Activated CD4-positive, alpha-beta T cell treated with anti-CD3 and anti-CD28 coated beads for 48 hours (primary cell): Measurements from ENCODE around the gene JAKMIP1.
"Not testable (repeated sequence)": the region's sequence is repeated elsewhere in the genome, so short reads cannot be mapped to it uniquely, and the experiment has no call there.

ENCODE experiments used
- DNase-seq: peaks from one replicate; pipeline ENCODE4 v3.0.0-alpha.2; 2020

JAKMIP1 gene

GRCh38 chr4:6141021-6141420 is 59.3 kb downstream of the JAKMIP1 start:
- DNase-seq = not testable (repeated sequence)

GRCh38 chr4:6137747-6138135 is 62.6 kb downstream of the JAKMIP1 start:
- DNase-seq = no peak

- DNase-seq = no peak
These were observed 63.2 kb downstream of the JAKMIP1 start for GRCh38 chr4:6137027-6137746.

- DNase-seq = peak; percentile 30
These were observed 65.6 kb downstream of the JAKMIP1 start for GRCh38 chr4:6134612-6135220.

GRCh38 chr4:6132716-6133115 is 67.6 kb downstream of the JAKMIP1 start:
- no peak for DNase-seq

GRCh38 chr4:6128221-6128850 is 72.0 kb downstream of the JAKMIP1 start:
- DNase-seq = no peak

- DNase-seq = no peak
These were observed 73.2 kb downstream of the JAKMIP1 start for GRCh38 chr4:6126971-6127745.

GRCh38 chr4:6125103-6125651 is 75.2 kb downstream of the JAKMIP1 start:
- no peak for DNase-seq

- DNase-seq = no peak
These were observed 75.8 kb downstream of the JAKMIP1 start for GRCh38 chr4:6124386-6125102.

- no peak for DNase-seq
These were observed 76.4 kb downstream of the JAKMIP1 start for GRCh38 chr4:6123976-6124375.

- DNase-seq = no peak
These were observed 76.8 kb downstream of the JAKMIP1 start for GRCh38 chr4:6123541-6123940.

- no peak for DNase-seq
These were observed 77.2 kb downstream of the JAKMIP1 start for GRCh38 chr4:6123116-6123515.

GRCh38 chr4:6122496-6122895 is 77.9 kb downstream of the JAKMIP1 start:
- DNase-seq = no peak

- no peak for DNase-seq
These were observed 78.4 kb downstream of the JAKMIP1 start for GRCh38 chr4:6121941-6122340.

GRCh38 chr4:6121276-6121850 is 79.0 kb downstream of the JAKMIP1 start:
- no peak for DNase-seq

- DNase-seq = no peak
These were observed 80.0 kb downstream of the JAKMIP1 start for GRCh38 chr4:6120361-6120760.

GRCh38 chr4:6119507-6120020 is 80.8 kb downstream of the JAKMIP1 start:
- no peak for DNase-seq

GRCh38 chr4:6118201-6118600 is 82.1 kb downstream of the JAKMIP1 start:
- DNase-seq = no peak

- DNase-seq = no peak
These were observed 83.6 kb downstream of the JAKMIP1 start for GRCh38 chr4:6116696-6117285.

- DNase-seq = no peak
These were observed 84.4 kb downstream of the JAKMIP1 start for GRCh38 chr4:6115746-6116586.

- no peak for DNase-seq
These were observed 85.0 kb downstream of the JAKMIP1 start for GRCh38 chr4:6115342-6115741.
